Astrocyte (in vitro differentiated cells and primary cell): ENCODE data around the gene ZNF324B. TPM values are rescaled to one million over a fixed set of nuclear protein-coding genes. Genes with fewer than 3 reads are reported as not detected.

Experiments used
- DNase-seq: peaks from one replicate; pipeline ENCODE4 v3.0.0-alpha.2; 2010; ENCODE audit warnings: low read depth
- FAIRE-seq: peaks from 2 replicates; lab custom pipeline; 2011; peaks lifted over from hg19 to GRCh38; lab: Jason Lieb, UNC
- H2AFZ ChIP-seq: 2 replicates; pipeline ENCODE4 v1.6.0; 2012; ENCODE audit warnings: low read depth, low read length, inconsistent platforms
- H3K27ac ChIP-seq: 2 replicates; pipeline ENCODE4 v1.5.1; 2011; ENCODE audit warnings: low read depth, low read length, inconsistent platforms
- H3K27me3 ChIP-seq: 2 replicates; pipeline ENCODE4 v1.6.0; 2011; ENCODE audit warnings: low read length, inconsistent platforms; ENCODE audit not compliant: insufficient read depth
- H3K36me3 ChIP-seq: 2 replicates; pipeline ENCODE4 v1.5.1; 2011; ENCODE audit warnings: low read length, inconsistent platforms; ENCODE audit not compliant: insufficient read depth
- H3K4me1 ChIP-seq: 2 replicates; pipeline ENCODE4 v1.5.1; 2011; ENCODE audit warnings: low read length, inconsistent platforms; ENCODE audit not compliant: insufficient read depth
- H3K4me2 ChIP-seq: 2 replicates; pipeline ENCODE4 v1.6.0; 2012; ENCODE audit warnings: low read length, inconsistent platforms
- H3K4me3 ChIP-seq: 2 replicates; pipeline ENCODE4 v1.5.1; 2011; ENCODE audit warnings: low read depth, mild to moderate bottlenecking, low read length, inconsistent platforms; ENCODE audit not compliant: insufficient read depth
- H3K79me2 ChIP-seq: 2 replicates; pipeline ENCODE4 v1.6.0; 2012; ENCODE audit warnings: mild to moderate bottlenecking, low read length, inconsistent platforms; ENCODE audit not compliant: insufficient read depth
- H3K9ac ChIP-seq: 2 replicates; pipeline ENCODE4 v1.6.0; 2012; ENCODE audit warnings: mild to moderate bottlenecking, low read length, inconsistent platforms
- H3K9me3 ChIP-seq: 2 replicates; pipeline ENCODE4 v1.5.1; 2012; ENCODE audit warnings: low read depth, mild to moderate bottlenecking, low read length, inconsistent platforms; ENCODE audit not compliant: insufficient read depth
- H4K20me1 ChIP-seq: 2 replicates; pipeline ENCODE4 v1.6.0; 2012; ENCODE audit warnings: low read length, inconsistent platforms; ENCODE audit not compliant: insufficient read depth
- H3K27ac Mint-ChIP-seq: one replicate; pipeline ENCODE4 v1.8.0; 2021; ENCODE audit warnings: mild to moderate bottlenecking, mixed read lengths; ENCODE audit not compliant: unreplicated experiment
- H3K27me3 Mint-ChIP-seq: one replicate; pipeline ENCODE4 v1.8.0; 2021; ENCODE audit warnings: low read depth, mixed read lengths; ENCODE audit not compliant: unreplicated experiment
- H3K36me3 Mint-ChIP-seq: one replicate; pipeline ENCODE4 v1.8.0; 2021; ENCODE audit warnings: low read depth, mixed read lengths; ENCODE audit not compliant: unreplicated experiment
- H3K4me1 Mint-ChIP-seq: one replicate; pipeline ENCODE4 v1.8.0; 2021; ENCODE audit warnings: low read depth, mixed read lengths; ENCODE audit not compliant: unreplicated experiment
- H3K4me3 Mint-ChIP-seq: one replicate; pipeline ENCODE4 v1.8.0; 2021; ENCODE audit warnings: mild to moderate bottlenecking, moderate library complexity, mixed read lengths; ENCODE audit not compliant: unreplicated experiment
- H3K9me3 Mint-ChIP-seq: one replicate; pipeline ENCODE4 v1.8.0; 2021; ENCODE audit warnings: mild to moderate bottlenecking, mixed read lengths; ENCODE audit not compliant: unreplicated experiment
- CTCF ChIP-seq: IDR thresholded peaks from 2 replicates; pipeline ENCODE4 v1.5.1; 2011; ENCODE audit warnings: low read depth, mild to moderate bottlenecking, inconsistent platforms, low read length, moderate library complexity; ENCODE audit not compliant: insufficient read depth
- EZH2 ChIP-seq: IDR thresholded peaks from 2 replicates; pipeline ENCODE4 v1.6.1; 2012; ENCODE audit warnings: mild to moderate bottlenecking, low read length, inconsistent platforms; ENCODE audit not compliant: insufficient read depth
- total RNA-seq: library from RNA; stranded (reverse); gene quantifications from 2 replicates; pipeline ENCODE4 v1.2.1, GENCODE V29; 2021

ZNF324B gene
- total RNA-seq, 1 donor from 2014 or later = 4.9 TPM

GRCh38 chr19:58466089-58466759 is 14.8 kb downstream of the ZNF324B start:
- TF ChIP-seq EZH2 (no peak), CTCF (no peak)
- no peaks in the 10 kb centered on the region for H3K36me3 ChIP-seq
- peak overlapping the region; percentile 87 for H3K9ac ChIP-seq
- H3K79me2 ChIP-seq = peaks cover 27% of the 10 kb centered on the region
- H3K4me1 Mint-ChIP-seq = peaks cover 13% of the 10 kb centered on the region
- H3K27me3 ChIP-seq = no peaks in the 10 kb centered on the region
- no peak overlapping the region for H3K27ac ChIP-seq
- no peaks in the 10 kb centered on the region for H3K9me3 ChIP-seq
- FAIRE-seq (no peak), DNase-seq (no peak)
- no peaks in the 10 kb centered on the region for H3K9me3 Mint-ChIP-seq
- peak overlapping the region; percentile 91 for H3K4me2 ChIP-seq
- peaks cover 21% of the 10 kb centered on the region for H4K20me1 ChIP-seq
- peaks cover 10% of the 10 kb centered on the region for H3K36me3 Mint-ChIP-seq
- H2AFZ ChIP-seq = peak overlapping the region; percentile 94
- peak overlapping the region; percentile 85 for H3K4me3 ChIP-seq
- H3K27me3 Mint-ChIP-seq = peaks cover 2% of the 10 kb centered on the region
- H3K4me3 Mint-ChIP-seq = peak overlapping the region; percentile 80
- peak overlapping the region; percentile 34 for H3K27ac Mint-ChIP-seq
- H3K4me1 ChIP-seq = peaks cover 10% of the 10 kb centered on the region

- Mint-ChIP-seq H3K36me3 (peaks cover 10% of the 10 kb centered on the region), H3K9me3 (no peaks in the 10 kb centered on the region), H3K4me1 (peaks cover 13% of the 10 kb centered on the region), H3K27me3 (peaks cover 2% of the 10 kb centered on the region), H3K27ac (peak within 1 kb of the TSS; percentile 78), H3K4me3 (peak within 1 kb of the TSS; percentile 90)
- Histone ChIP-seq H3K36me3 (no peaks in the 10 kb centered on the region), H3K4me3 (peak within 1 kb of the TSS; percentile 85), H3K79me2 (peaks cover 27% of the 10 kb centered on the region), H3K27me3 (no peaks in the 10 kb centered on the region), H3K9me3 (no peaks in the 10 kb centered on the region), H3K9ac (peak within 1 kb of the TSS; percentile 87), H3K27ac (peak within 1 kb of the TSS; percentile 54), H2AFZ (peak within 1 kb of the TSS; percentile 94), H4K20me1 (peaks cover 22% of the 10 kb centered on the region), H3K4me1 (peaks cover 10% of the 10 kb centered on the region), H3K4me2 (peak within 1 kb of the TSS; percentile 91)
- no peak for TF ChIP-seq EZH2
- no peak for TF ChIP-seq CTCF
- peak; percentile 87 for DNase-seq
- FAIRE-seq = no peak
Observed at GRCh38 chr19:58466760-58467589, 15.6 kb downstream of the ZNF324B start, which contains the start of gene ZNF324. Gene ZNF324, plus strand, starts transcription at chr19:58467080. Its CDS starts 2,106 bp downstream, at chr19:58469186.
